ENCODE results near the gene KRT86.
"Not testable (repeated sequence)": the region's sequence is repeated elsewhere in the genome, so short reads cannot be mapped to it uniquely, and the experiment has no call there.

Gene KRT86

DNA sequence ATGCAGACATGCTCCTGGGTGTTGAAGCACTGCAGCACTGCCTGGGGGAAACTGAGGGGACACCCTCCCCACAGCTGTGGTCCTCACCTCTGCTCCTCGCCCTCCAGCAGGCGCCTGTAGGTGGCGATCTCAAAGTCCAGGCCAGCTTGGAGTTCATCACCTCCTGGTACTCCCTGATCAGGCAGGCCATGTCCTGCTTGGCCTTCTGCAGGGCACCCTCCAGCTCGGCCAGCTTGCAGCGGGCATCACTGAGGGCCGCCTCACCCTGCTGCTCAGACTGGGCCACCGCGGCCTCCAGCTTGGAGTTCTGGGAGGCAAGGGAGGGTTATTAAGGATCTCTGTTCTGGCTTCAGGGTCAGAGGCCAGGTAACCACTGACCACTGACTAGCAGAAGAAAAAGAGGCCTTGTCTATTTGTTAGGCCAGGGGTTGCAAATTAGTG is 22.2 kb upstream of the KRT86 start:
- DNase-seq: not testable (repeated sequence)

DNA sequence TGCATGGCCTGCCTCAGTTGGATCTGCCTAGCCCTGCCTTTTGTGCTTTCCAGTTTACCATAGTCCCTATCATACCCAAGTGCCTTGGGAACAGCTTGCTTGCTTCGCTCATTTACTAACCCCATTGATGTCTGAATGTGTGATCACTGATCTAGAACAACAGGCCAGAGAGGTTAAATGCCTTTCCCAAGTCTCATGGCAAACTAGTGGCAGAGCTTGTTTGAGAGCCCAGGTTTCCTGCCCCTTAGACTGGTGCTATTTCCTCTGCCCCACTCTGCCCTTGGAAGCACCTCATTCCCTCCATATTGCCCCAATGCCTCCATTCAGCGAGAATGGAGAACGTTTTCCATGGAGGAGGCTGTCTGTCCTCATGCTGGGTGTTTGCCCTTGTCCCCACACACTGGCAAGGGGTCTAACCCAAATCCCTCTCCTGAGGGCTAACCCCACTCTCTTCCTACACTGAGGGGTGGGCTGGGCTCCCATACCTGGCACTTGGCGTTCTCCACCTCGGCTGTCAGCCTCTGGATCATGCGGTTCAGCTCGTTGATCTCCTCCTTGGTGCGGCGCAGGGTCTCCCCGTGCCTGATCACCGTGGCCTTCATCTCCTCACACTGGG is 21.6 kb upstream of the KRT86 start:
- DNase-seq: no peak

DNA sequence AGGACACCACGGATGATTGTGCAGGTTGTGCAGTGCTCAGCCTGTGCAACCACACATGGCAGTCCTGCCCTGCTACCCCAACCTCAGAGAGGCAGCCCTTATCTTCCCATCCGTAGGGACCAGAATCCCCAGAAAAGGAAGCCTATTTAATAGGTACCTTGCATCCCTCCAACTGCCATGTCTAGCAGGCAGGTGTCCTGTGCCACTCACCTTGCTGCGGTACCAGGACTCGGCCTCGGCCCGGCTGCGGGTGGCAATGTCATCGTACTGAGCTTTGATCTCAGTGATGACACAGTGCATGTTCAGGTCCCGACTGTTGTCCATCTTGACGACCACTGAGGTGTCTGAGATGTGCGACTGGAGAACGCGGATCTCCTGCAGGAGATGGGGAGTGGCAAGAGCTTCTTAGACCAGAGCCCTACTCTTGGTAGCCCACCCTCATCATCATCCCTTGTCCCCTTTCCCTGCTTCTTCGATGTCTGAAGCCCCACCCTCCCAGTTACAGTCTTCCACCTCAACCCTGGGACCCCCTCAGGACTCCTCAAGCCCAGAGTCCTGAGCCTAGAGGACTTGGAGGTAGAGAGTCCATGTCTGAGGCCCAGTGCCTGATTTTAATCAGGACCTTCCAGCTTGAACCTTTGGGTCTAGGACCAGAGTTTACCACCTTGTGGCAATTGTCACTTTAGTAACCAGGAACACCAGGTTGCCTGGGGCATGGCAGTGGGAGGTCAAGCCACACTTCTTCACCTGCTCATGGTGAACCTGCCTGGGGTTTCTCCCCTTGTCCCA is 20.9 kb upstream of the KRT86 start:
- DNase-seq: no peak

DNA sequence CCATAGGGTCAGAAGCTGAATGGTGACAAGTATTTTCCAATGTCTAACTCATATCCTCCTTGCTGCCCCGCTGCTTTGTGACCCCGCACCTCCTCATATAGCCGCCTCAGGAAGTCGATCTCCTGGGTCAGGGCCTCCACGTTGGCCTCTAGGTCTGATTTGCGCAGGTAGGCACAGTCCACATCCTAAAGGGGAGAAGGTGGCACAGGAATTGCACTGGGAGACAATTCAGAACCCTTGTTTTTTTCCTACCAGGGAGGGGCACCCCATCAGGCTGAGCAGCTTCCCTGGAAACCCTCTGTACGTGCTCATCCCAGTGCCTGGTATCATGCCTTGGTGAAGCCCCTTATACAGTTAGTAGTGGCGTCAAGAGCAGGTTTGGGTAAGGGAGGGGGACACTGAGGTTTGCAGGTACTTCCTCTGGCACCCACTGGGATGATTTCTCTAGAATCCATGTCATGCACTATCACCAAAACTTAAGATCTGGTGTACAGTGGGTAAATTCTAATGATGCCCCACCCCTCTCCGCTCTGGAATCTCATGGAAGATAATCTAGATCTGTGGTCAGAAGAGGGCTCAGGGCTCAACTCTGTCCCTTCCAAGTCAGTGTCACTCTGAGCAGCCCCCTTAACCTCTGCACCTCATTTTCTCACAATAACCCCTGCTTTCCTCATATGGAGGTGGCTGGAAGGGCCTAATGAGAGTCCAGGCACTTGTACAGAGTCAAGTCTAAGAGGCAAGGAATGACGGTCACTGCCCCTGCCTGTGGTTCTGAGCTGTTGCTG is 20.1 kb upstream of the KRT86 start:
- no peak for DNase-seq

DNA sequence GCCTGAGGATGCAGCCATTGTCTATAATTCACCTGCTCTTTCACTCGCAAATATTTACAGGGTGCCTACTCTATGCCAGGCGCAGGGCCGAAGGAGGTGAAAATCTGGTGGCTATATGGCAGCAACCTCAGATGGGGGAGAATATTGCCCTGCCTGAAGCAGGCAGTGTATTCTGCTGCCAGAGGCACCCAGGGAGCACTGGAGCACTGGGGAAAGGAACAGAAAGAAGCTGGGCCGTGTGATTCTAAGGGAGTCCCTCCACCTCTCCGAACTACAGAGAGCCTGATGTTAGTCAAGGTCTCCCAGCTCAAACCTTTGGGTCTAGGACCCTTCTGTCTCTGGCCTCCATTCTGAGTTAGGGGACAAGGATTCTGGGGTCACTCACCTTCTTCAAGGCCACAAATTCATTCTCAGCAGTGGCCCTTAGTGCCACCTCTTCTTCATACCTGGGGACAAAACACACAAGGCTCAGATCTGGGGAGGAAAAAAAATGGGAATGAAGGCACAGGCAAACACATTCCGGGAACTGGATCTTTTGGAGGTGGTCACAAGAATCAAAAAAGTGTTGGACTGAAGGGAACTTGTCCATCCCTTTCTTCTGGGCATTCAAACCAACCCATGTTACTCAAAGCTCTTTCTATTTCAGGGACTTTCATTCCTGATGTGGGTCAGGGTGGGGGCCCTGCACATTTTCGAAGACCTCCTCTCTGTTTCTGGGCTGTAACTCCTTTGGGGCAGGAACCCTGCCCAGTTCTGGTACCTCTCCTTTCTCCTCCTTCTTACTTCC is 19.3 kb upstream of the KRT86 start:
- DNase-seq: no peak

DNA sequence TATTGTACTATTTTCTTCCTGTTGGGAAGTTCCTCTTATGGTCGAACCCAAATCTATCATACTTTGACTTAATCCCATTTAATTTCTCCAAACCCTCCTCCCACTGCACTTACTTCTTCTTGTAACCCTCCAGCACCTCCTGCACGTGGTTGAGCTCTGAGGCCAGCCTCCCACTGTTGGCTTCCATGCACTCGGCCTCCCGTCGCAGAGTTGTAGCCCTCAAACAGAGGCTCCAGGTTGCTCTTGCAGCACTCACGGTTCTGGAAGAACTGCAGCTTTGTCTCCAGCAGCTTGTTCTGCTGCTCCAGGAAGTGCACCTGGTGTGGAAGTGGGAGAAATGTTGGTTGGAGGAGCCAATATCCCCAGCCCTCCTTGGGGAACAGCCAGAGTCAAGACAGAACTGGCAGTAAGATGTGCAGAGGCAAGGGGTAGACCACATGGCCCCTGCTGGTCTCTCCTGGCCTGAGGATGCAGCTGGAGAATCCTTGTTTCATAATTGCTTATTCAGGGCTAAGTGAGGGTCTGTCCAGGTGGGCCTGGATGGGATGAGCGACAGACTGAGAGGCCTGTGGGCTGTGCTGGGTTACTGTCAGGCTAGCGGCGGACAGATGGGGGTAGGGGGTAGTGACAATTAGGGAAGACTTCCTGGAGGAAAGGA is 18.4 kb upstream of the KRT86 start:
- DNase-seq: no peak

DNA sequence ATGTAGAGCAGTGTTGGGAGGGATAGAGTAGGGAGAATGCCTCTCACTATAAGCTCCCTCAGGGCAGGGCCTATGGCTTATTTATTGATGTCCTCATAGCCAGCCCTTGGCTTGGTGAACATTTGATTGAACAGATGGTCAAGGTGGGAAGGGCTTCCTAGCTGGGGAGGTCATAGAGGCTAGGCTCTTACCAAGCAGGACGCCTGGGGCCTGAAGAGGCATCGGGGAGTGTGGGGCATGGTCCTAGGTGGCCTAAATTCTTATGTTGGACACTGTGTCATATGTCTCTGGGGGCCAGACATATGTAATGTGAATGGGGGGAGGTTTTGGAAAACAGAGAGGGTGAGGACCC is 17.9 kb upstream of the KRT86 start:
- no peak for DNase-seq

DNA sequence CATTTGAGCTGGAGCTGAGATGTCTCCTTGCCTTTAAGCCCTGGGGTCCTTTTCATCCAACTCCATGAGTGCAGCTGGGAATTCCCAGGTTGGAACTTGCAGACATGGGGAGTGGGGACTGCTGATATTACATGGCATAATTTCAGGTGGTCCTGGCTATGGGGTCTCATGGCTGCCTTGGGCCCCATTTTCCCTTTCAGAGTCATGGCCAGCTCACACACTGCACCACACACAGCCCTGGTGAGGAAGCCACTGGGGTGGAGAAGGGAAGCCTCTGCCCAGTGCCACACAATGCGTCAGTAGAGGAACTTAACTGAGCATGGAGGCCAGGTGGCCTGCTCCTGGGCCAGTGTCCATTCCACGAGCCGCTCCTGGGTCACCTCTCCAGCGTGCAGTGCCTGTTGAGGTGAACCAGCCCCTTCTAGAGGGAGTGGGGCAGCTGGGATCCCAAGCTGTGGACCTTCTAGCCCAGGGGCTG is 17.3 kb upstream of the KRT86 start:
- no peak for DNase-seq

DNA sequence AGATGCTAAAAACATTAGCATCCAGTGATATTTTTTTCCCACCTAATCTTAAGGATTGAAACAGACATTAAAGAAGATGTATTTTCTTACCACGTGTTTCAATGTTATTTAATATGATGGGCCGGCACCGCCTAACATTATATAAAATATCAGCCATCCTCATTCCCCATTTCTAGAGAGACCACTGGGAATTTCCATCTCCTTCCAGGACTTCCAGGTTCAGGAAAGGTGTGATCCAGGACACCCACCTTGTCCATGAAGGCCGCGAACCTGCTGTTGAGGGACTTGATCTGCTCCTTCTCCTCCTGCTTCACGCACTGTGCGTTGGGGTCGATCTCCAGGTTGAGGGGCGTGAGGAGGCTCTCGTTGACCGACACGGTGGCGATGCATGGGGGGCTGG is 16.5 kb upstream of the KRT86 start:
- not testable (repeated sequence) for DNase-seq

DNA sequence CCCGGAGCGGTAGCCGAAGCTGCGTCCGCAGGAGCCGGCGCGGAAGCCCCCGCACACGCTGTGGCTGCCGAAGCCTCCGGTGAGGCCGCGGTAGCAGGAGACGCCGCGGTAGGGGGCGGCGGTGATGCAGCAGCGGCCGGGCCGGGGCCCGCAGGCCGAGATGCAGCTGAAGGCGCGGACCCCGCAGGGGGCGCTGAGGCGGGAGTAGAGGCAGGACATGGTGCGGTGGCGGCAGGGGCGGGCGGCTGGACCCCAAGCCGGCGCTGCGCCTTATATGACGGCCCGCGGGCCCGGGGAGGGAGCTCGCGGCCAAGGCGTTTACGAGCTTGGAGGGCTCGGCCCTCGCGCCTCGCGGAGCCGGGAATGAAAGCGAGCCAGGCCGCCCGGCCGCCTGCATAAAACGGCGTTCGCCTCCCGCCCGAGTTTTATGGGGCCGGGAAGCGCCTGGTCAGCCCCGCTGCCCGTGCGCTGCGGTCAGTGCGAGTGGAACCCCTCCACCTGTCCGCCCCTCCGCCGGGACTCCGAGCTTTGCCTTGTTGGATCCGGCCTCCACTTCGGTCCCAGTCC is 16.0 kb upstream of the KRT86 start:
- DNase-seq: no peak

DNA sequence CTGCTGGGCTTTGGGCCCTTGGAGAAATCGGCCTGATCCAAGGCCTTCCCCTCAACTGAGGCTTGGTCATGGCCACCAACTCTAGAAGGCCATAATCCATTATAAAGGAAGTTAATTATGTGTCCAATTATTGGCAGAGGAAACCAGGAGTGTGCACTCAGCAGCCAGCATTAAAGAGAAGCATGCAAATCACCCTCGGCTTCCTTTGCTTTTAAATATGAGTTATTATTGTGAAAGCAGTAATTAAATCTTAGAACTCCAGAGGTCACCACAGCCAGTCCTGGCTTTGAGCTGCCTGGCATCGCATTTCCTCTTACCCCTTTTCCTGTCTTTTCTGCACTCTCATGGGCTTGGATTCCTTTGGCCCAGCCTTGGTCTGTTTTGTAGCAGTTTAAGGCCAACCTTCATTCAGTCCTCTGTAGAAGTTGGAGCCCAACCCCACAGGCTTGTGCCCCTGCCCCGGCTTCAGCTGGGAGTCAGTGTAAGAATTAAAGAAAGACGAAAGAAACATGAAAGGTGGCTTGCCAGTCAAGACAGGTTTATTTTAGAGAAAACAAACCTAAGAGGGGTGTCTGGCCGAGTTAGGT is 14.7 kb upstream of the KRT86 start:
- no peak for DNase-seq

DNA sequence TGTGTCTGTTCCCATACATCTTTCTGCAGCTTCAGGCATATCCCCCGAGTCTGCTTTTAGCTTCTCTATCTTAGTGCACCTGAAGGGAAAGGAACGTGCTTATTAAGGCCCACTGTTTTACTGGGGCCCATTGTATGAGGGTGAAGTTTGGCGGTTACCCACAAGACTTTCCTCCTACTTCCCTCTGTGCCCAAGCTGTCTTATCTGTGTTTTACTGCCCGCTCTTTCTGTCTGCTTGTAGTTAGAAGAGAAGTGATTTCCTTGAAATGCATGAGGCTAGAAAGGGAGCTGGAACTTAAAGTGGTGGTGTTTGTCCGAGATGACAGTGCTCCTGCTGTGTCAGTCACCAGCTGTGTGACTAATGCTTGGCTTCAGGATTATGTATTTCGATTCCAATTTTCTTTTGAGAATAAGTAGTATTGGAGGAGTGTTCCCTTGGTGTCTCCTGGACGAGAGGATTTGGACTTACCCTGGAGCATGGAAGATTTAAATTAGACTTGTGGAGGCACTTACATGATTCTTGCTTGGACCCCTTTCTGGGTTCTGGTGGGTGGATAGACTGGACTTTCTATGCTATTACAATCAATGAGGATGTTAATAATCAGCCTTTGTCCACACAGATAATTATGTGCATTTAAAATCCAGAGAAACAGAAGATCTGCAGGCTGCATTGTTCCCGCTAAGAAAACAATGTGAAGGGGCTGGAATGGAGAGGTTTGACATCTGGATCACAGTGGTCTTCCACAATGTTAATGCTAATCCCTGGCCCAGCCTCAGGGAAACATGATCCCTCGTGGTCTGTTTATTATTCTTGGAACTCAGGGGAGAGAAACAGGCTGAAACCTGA is 13.9 kb upstream of the KRT86 start:
- DNase-seq: no peak

DNA sequence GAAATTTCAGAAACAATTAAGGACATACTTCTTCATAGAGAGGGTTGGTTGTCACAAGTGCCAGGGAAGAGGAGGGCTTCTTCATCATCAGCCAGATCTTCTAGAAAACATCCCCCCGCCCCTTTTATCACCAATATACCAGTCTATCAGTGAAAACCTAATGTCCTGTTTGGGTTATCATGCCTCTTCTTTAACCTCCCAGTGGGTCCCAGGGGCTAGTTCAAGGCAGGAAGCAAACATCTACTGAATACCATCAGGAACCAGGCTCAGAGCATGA is 13.3 kb upstream of the KRT86 start:
- no peak for DNase-seq

DNA sequence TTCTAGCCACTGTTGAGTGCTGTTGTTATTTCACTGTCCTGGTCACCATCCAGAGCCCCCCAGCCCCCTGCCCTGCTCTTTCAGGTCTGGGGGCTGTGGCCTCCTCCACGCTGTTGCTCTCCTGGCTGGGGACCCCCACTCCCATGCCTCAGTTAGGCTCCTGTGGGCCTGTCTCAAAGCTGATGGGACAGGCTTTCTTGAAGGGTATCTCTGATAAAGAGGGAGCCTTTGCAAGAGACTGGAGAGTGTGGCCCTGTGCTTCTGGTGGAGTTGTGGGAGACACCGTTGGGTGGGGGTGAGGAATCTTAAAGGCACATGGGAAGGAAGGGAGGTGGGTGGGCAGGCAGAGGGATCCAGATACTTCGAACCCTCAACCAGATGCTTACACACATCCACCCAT is 12.2 kb upstream of the KRT86 start:
- no peak for DNase-seq

DNA sequence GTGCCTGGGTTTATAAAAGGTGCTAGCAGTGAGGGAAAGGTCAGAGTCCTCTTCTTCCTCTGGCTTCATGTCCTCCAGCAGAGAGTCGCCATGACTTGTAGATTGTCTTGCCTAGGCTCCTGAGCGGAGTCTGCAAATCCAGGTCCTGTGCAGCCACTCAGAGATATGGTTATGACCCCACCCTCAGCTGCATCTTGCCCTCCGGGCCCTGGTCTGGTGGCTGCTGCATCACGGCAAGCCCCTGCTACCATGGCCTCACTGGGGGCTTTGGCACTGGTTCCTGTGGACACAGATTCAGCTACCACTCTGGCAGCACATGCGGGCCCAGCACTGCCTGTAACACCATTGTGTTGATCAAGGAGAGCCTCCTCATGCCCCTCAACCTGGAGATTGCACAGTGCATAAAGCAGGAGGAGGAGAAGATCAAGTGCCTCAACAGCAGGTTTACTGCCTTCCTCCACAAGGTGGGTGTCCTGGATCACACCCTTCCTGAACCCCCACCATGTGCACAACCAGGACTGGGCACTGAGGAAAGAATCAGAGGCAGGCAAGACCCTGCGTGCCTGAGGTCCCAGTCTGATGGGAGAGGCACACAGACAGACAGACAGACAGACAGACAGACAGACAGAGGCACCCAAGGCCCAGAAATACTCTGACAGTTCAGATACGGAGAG is 10.5 kb upstream of the KRT86 start:
- DNase-seq: no peak

DNA sequence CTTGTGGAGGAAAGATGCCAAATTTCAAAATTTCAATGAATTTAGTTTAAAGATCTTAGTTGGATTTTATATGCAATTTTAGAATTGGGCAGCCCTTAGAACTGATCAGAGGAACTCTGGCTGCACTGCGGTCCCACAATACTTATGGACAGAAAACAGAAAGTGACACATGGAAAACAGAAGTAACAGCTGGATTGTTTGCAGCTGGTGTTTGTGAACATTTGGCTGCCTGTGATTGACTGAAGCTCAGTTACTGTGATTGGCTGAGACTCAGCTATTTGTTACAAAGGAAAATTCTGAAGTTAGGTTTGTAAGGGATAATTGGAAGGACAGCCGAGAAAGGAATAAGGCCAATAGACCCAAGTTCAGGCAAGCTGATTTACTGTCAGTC is 10.0 kb upstream of the KRT86 start:
- DNase-seq: no peak

DNA sequence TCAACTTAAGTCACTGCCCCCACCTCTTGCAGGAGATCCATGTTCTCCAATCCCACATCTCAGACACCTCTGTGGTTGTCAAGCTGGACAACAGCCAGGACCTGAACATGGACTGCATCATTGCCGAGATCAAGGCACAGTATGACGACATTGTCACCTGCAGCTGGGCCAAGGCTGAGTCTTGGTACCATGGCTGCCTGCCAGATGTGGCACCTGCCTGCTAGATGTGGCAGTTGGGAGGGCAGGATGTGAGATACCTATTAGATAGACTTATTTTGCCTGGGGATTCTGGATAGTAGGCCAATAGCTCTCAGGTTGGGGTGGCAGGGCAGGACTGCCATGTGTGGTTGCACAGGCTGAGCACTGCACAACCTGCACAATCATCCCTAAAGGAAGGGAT is 7.9 kb upstream of the KRT86 start:
- no peak for DNase-seq

DNA sequence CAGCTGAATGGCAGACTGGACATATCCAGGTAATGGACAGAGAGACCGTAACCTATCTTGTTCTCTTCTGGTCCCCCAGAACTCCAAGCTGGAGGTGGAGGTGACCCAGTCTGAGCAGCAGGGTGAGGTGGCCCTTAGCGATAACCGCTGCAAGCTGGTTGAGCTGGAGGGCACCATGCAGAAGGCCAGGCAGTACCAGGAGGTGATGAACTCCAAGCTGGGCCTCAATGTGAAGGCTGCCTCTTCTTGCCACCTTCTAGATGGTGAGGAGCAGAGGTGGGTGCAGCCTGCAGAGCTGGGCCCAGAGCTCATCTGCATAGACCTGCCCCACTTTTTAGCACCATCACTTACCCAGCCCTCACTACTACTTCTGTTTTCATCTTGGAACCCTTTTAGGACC is 7.2 kb upstream of the KRT86 start:
- DNase-seq: no peak

DNA sequence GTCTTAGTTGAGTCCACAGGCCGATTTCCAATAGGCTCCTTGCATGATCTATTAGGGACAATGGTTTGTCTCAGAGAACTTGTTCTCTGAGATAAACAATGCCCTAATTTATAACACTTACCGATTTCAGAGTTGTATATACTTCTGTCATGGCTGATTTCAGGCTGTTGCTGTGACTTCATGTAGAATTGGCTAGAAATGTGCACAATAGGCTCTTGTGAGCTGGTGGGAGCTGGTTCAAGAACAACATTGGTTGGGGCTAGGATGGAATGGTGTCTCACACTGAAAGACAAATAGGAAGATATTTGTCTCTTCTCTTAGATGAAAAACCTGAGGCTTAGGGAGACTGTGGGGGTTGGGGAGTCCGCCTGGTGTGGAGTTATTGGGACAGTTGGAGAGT is 6.7 kb upstream of the KRT86 start:
- DNase-seq: no peak

DNA sequence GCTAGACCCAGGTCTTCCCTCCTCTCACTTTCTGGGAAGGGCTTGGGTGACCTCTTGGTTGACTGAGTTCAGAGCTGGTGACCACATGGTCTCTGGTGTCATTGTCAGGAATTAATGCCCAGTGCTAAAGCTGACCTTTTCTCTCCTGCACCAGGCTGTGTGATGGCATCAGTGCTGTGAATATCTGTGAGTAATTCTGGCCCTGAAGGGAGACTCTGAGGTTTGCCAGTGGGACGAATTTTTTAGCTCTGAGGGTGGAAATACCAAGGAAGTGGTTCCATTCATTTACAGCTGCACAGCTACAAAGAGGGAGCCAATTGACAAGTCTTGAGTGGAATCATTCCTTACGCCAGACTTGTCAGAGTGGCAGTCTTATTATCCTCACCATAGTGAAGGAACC is 6.2 kb upstream of the KRT86 start:
- DNase-seq: no peak

Measured in activated CD4-positive, CD25-positive, alpha-beta regulatory T cell treated with anti-CD3 and anti-CD28 coated beads, Interleukin-2, amount 50 U/mL, for 72 hours (primary cell).